BJ (cell line): ENCODE data around the gene RPL10A. TPM values are rescaled to one million over a fixed set of nuclear protein-coding genes. Genes with fewer than 3 reads are reported as not detected.

Source experiments
- CTCF ChIA-PET: fragments of 350-600 bp; formaldehyde crosslinking; extraction: SDS; loops from one replicate; lab custom pipeline; 2021; ENCODE audit warnings: antibody characterized with exemption, inconsistent platforms; lab: Yijun Ruan, JAX
- POLR2A ChIA-PET: fragments of 300-600 bp; sonication (Branson Sonifier 250); formaldehyde crosslinking; extraction: SDS; loops from one replicate; lab custom pipeline; 2021; ENCODE audit warnings: antibody characterized with exemption; lab: Charles Lee
- DNase-seq: peaks from one replicate; pipeline ENCODE4 v3.0.0-alpha.2; 2011; ENCODE audit warnings: low read depth
- H3K27me3 ChIP-seq: 2 replicates; pipeline ENCODE4 v1.6.0; 2011; ENCODE audit warnings: low read length; ENCODE audit not compliant: control insufficient read depth, insufficient read depth
- H3K36me3 ChIP-seq: 2 replicates; pipeline ENCODE4 v1.5.1; 2011; ENCODE audit warnings: low read length; ENCODE audit not compliant: control insufficient read depth, insufficient read depth
- H3K4me3 ChIP-seq: 2 replicates; pipeline ENCODE4 v1.5.1; 2011; ENCODE audit warnings: low read depth, mild to moderate bottlenecking, control low read depth, low read length
- polyA plus RNA-seq: library from polyadenylated mRNA; depleted of rRNA; stranded (reverse); fragments of >200 nt; gene quantifications from 2 replicates; pipeline ENCODE4 v1.2.3, GENCODE V29; 2011
- TF ChIP-seq, protein P1 (sequence below): IDR thresholded peaks from 2 replicates; pipeline ENCODE4 v1.5.1; 2011; ENCODE audit warnings: low read depth, mild to moderate bottlenecking, control low read depth, inconsistent platforms, low read length, moderate library complexity; ENCODE audit not compliant: insufficient read depth

RPL10A gene
- polyA plus RNA-seq, 1 experiment, result 2,524 TPM

DNA sequence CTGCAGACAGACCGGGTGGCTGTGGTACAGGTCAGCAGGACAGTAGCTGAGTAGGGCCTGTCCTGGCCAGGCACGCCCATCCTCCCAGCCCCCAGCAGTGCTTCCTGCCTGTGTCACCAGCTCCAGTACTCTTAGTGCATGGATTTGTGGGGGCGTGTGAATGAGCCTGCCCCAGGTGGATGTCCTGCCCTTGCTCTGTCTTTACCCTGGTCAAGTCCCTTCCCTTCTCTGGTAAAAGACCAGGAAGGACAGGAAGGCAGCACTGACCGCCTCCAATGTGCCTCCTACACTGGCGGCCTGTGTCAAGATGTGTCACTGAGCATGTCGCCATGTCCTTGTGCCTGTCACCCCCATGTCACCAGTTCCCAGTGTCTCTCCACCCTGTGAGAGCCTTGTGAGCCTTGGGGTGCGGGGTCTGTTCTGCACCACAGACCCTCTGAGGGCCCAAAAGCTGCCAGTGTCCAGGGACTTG lies 16.8 kb downstream of the RPL10A start:
- POLR2A ChIA-PET, result no interaction called here
- peaks cover 18% of the 10 kb centered on the region for H3K36me3 ChIP-seq
- TF ChIP-seq, protein P1, sequence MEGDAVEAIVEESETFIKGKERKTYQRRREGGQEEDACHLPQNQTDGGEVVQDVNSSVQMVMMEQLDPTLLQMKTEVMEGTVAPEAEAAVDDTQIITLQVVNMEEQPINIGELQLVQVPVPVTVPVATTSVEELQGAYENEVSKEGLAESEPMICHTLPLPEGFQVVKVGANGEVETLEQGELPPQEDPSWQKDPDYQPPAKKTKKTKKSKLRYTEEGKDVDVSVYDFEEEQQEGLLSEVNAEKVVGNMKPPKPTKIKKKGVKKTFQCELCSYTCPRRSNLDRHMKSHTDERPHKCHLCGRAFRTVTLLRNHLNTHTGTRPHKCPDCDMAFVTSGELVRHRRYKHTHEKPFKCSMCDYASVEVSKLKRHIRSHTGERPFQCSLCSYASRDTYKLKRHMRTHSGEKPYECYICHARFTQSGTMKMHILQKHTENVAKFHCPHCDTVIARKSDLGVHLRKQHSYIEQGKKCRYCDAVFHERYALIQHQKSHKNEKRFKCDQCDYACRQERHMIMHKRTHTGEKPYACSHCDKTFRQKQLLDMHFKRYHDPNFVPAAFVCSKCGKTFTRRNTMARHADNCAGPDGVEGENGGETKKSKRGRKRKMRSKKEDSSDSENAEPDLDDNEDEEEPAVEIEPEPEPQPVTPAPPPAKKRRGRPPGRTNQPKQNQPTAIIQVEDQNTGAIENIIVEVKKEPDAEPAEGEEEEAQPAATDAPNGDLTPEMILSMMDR, result no peak
- no peak for DNase-seq
- H3K27me3 ChIP-seq, result no peaks in the 10 kb centered on the region
- no peak overlapping the region for H3K4me3 ChIP-seq
- CTCF ChIA-PET, result interaction anchor here (1.0 kb wide), 1 partner anchor 16 kb away, joined by 3 read pairs; no protein-coding TSS in a partner anchor

DNA sequence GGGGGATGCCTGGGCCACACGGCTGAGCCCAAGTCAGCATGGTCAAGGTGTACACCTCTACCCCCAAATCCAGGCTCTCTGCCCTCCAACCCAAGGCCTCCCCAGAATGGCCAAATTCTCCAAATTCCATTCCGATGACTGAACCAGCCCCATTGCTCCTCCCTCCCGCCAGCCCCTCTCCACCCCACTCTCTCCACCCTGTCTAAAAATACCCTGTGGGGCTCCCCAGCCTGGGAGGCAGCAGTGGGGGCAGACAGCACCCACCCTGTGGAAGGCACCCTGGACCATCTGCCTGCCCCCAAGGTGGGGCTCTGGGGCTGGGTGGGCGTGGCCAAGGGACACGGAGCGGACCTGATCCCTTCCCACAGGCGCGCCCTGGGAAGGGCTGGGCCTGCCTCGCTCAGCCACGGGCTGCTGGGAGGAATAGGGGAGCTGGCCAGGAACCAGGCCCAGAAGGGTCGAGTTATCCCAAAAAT lies 17.2 kb downstream of the RPL10A start:
- Histone ChIP-seq H3K4me3 (no peak overlapping the region), H3K27me3 (no peaks in the 10 kb centered on the region), H3K36me3 (peaks cover 16% of the 10 kb centered on the region)
- no peak for DNase-seq
- TF ChIP-seq, protein P1, result no peak
- POLR2A ChIA-PET, result interaction anchor here (0.6 kb wide), 1 partner anchor 11 kb away, joined by 3 read pairs; no protein-coding TSS in a partner anchor
- CTCF ChIA-PET, result interaction anchor here (1.0 kb wide), 1 partner anchor 17 kb away, joined by 3 read pairs; no protein-coding TSS in a partner anchor

- Histone ChIP-seq H3K36me3 (peaks cover 12% of the 10 kb centered on the region), H3K4me3 (no peak overlapping the region), H3K27me3 (no peaks in the 10 kb centered on the region)
- ChIA-PET POLR2A (interaction anchor here (0.6 kb wide), 1 partner anchor 12 kb away, joined by 3 read pairs; no protein-coding TSS in a partner anchor), CTCF (interaction anchor here (1.0 kb wide), 1 partner anchor 17 kb away, joined by 3 read pairs; no protein-coding TSS in a partner anchor)
- DNase-seq, result no peak
- TF ChIP-seq, protein P1, result no peak
Observed at GRCh38 chr6:35486005-35486925, 18.1 kb downstream of the RPL10A start.

DNA sequence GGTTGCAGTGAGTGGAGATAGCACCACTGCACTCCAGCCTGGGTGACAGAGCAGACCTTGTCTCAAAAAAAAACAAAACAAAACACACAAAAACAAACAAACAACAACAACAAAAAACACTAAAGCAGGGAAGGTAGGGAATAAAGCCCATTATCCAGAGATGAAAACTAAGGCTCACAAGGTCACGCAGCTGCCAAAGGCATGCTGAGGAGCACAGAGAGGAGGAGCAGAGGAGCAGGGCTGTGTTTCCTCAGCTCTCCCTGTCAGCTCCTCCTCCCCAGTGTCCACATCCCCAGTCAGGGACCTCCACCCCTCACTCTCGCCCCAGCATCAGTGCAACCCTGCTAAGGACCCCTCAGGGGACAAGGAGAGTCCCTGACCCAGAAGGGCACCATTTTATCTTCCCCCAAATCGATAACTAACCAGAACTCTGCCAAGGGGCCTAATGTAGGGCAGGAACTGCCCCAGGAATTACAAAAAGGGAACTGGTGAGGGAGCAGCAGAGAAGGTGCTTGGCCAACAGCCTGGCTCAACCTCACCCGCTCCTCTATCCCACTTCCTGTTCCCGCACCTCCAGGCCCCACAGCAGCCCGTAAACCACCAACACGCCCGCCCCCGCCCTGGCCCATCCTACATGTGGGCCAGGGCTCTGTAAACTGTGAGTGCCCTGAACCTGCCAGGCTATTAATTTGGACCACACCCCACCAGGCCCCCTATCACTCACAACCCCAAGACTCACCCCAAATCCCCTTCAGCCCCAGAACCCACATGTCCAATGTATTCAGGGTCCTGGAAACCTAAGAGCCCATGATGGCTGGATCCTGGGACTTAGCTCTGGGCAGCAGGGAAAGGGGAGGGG lies 19.7 kb downstream of the RPL10A start:
- Histone ChIP-seq H3K27me3 (no peaks in the 10 kb centered on the region), H3K4me3 (no peak overlapping the region), H3K36me3 (peaks cover 8% of the 10 kb centered on the region)
- CTCF ChIA-PET, result no interaction called here
- TF ChIP-seq, protein P1, result no peak
- POLR2A ChIA-PET, result no interaction called here
- DNase-seq, result no peak
